Cardiac ventricle fibroblast (primary cell): ENCODE data around the gene BLTP3B. TPM values are rescaled to one million over a fixed set of nuclear protein-coding genes. Genes with fewer than 3 reads are reported as not detected.

ENCODE experiments used
- total RNA-seq: library from RNA; depleted of rRNA; stranded (reverse); fragments of >200 nt; gene quantifications from 2 replicates; pipeline ENCODE4 v1.2.3, GENCODE V29; 2015

The BLTP3B gene
- total RNA-seq = 18.4 and 22.2 TPM in 2 replicates

GRCh38 chr12:100142851-100143559 lies at the start of gene BLTP3B:
TSS of gene BLTP3B (minus strand) at chr12:100142874. CDS start at chr12:100142635, 239 bp downstream.

Other genes with a start within 250 kb of the BLTP3B start
- 7.8 and 10.9 TPM in 2 replicates for gene ANKS1B, start 157.9 kb downstream of the BLTP3B start, total RNA-seq
- gene ACTR6, start 57.9 kb upstream of the BLTP3B start, total RNA-seq = 10.1 and 16.4 TPM in 2 replicates
- not detected in 2 replicates for gene DEPDC4, start 124.2 kb upstream of the BLTP3B start, total RNA-seq
- gene SCYL2, start 124.3 kb upstream of the BLTP3B start, total RNA-seq = 27.1 and 34.4 TPM in 2 replicates
- gene SLC17A8, start 214.2 kb upstream of the BLTP3B start, total RNA-seq = not detected in 2 replicates